ENCODE results near the gene APC2.
A peak's percentile ranks its signal among the peaks of the same experiment; 100 is the strongest.

APC2 gene

DNA sequence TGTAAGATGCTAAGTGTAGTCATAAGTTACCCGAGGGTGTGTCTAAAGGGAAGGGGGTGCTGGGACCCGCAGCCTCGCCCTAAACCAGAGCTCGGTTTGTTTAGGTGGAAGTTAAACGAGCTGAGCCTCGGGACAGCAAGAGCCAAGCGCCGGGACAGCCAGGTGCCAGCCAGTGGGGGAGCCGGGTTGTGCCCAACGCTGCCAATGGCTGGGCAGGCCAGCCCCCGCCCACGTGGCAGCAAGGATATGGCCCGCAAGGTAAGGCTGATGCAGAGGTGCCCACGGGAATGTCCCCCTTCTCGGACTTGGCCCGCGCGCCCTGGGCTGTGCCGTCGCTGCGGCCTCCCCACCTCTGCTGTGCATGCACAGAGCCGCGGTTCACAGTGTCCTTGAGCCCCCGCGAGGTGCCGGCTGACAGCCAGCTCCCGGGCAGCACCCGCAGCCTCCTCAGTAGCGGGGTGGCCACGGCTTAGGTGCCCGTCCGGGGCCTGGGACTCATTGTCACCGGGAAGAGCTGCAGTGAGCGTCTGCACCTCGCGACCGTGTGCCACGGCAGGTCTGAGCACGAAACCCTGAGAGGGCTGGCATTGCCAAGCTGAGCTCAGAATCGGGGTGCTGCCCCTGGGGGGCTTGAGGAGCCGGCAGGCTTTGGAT, 21.1 kb upstream of the APC2 start:
- no peak for DNase-seq (ENCODE audit: low read depth)

DNA sequence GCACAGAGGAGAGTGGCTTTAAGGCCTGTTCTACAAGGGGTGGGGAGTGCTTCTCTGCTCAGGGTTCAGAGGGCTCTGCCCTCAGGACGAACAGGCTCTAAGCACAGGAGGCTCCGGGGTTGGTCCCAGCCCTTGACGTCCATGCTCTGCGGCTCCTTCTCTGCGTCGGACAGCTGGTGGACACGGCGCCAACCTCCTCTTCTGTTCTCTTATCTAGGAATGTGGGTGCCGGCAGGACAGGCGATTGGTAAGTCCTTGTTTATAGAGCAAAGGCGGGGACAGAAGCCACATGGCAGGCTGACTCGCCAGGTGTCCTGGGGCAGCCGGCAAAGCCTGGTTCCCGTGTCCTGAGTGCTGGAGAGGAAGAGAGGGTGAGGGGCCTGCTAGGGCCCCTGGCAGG, 20.2 kb upstream of the APC2 start:
- no peak for DNase-seq (ENCODE audit: low read depth)

- no peak for DNase-seq (ENCODE audit: low read depth)
These were observed 19.7 kb upstream of the APC2 start for GRCh38 chr19:1430246-1430645.

DNA sequence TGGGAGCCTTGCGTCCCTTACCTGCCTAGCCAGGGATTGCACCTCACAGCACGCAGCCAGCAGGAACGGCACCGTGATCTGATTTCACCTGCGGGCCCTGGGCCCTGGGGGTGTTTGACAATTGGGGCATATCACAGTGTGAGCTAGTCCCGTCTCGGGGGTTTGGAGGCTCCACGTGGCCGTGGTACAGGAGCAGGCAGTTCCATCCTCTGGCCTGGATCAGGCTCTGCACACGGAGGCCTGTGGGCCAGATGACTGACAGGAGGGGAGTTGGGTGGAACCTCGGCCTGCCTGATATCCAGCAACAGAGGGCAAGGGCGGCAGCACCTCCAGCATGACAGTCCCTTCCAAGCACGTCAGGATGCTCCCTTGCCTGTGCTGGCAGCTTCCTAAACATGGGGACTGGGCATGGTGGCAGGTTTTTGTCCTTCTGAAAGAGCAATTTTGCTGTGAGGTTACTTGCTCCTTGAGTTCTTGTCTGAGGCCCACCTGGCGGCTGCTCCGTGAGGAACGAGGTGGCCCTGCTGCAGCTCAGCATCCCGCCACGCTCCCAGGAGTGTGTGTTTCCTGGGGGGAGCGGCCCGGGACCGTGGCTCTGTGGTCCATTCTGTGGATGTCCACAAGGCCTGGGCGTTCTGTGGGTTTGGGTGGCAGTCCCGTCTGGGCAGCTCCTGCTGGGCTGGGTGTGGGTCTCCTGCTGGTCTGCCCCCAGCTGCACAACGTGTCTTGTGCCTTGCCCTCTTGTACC, 18.0 kb upstream of the APC2 start:
- no peak for DNase-seq (ENCODE audit: low read depth)

GRCh38 chr19:1432507-1432887, 17.4 kb upstream of the APC2 start:
- no peak for DNase-seq (ENCODE audit: low read depth)

DNA sequence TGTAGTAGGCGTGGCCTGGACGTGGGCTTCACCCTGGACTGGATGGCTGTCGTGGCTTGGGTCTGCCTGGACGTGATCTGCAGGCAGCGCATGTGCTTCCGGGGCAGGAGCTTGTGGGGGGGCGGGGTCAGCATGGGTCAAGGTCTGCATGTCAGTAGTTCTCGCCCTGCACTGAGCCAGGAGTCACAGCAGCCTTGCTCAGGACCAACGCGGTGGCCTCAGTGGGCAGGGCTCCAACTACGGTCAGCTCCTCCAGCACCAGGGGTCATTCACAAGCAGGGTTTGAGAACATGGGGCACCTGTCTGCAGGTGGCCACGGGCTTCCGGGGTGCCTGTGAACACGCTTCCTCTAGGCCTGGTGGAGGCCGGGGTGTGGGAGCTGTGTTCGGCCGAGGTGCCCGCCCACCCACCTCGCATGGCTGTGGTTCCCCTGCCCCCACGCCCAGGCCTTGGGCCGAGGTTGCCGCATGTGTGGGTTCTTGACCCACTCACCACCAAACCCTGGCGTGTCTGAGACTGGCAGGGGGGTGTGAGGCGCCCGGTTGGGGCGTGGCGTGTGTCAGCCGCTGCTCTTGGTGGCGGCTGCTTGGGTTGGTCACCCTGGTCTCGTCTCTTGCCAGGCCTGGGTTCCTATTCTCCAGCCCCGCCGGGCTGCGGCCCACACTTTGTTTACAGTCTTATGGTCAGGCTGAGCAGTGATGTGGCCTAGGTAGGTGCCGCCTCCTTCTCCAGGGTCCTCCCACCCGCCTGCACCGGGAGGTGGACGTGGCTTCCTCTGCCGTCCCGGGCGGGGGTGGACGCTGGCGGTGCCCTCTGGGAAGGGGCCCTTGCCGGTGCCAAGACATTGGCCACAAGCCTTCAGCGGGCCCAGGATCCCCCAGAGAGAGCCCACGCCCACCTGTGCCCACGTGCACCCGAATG, 16.5 kb upstream of the APC2 start:
- DNase-seq (ENCODE audit: low read depth), result no peak

DNA sequence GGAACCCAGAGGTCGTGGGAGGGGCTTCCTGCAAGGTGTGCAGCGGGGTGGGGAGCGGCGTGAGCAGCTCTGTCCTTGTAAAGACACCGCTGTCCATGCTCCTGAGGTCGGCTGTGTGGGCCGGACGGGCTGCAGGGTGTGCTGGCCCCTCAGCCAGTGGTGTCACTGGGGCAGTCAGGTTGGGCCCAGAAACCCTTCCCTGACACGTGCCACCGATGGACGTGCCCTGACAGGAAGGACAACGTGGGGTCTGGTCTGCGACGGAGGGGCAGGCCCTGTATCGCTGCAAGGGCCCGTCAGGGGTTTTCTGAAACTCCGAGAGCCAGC, 15.9 kb upstream of the APC2 start:
- DNase-seq (ENCODE audit: low read depth), result no peak

DNA sequence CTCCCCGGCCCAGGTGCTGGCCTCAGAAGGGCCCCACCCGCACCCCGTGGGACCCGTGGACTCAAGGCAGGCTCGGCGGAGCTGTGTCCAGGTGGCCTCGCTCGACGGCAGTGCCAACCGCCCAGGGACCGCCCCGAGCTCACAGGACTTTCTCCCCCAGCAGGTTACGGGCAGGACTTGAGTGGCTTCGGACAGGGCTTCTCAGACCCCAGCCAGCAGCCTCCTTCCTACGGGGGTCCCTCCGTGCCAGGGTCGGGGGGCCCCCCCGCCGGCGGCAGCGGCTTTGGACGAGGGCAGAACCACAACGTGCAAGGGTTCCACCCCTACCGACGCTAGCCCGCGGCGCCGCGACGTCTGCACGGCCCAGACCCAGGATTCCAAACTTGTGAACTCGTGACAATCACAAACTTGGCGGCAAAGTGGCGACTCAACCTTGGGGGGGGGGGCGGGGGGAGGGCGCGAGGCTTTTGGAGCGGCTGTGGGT, 15.3 kb upstream of the APC2 start:
- DNase-seq (ENCODE audit: low read depth), result no peak

- DNase-seq (ENCODE audit: low read depth), result no peak
These were observed 14.4 kb upstream of the APC2 start for GRCh38 chr19:1435378-1435989.

DNA sequence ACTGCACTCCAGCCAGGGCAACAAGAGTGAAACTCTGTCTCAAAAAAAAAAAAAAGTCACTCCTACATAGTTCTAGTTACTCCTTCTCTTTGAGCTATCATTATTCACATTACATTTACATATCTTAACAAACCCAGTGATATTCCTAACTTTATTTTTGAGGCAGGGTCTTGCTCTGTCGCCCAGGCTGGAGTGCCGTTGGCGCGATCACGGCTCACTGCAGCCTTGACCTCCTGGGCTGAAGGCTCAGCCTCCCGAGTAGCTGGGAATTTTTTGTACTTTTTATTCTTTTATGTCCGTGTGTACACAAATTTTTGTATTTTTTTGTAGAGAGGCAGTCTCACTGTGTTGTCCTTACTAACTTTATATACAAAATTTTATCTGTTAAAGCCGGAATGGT, 12.3 kb upstream of the APC2 start:
- DNase-seq (ENCODE audit: low read depth), result no peak

GRCh38 chr19:1438035-1438932, 11.6 kb upstream of the APC2 start, which contains the start of gene RPS15:
RPS15 (plus strand) TSS chr19:1438396; CDS start chr19:1438426, 30 bp downstream.
- DNase-seq (ENCODE audit: low read depth), result peak; percentile 94

GRCh38 chr19:1438933-1439354, 11.0 kb upstream of the APC2 start:
- no peak for DNase-seq (ENCODE audit: low read depth)

DNA sequence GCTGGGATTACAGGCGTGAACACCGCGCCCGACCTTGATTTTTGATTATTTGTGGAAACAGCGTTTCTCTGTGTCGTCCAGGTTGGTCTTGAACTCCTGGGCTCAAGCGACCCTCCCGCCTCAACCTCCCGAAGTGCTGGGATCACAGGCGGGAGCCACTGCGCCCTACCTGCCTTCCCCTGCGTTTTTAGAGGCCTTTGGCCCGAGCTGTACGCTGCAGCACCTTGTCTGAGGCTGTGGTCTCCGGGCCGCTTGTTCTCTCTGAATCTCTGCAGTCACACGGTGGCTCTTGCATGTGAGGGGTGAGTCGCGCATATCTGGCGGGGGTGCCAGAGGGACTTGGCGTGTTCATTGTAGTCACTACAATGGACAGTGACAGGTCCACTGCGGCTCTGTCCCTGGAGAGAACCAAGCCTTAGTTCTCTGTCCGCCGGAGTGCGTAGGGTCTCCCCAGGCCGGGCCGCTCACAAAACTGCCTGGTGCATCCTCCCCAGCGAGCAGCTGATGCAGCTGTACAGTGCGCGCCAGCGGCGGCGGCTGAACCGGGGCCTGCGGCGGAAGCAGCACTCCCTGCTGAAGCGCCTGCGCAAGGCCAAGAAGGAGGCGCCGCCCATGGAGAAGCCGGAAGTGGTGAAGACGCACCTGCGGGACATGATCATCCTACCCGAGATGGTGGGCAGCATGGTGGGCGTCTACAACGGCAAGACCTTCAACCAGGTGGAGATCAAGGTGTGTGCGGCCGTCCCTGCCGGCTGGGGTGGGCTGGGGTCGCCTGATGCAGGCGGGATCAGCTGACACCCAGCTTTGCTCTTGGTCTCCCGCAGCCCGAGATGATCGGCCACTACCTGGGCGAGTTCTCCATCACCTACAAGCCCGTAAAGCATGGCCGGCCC, 10.2 kb upstream of the APC2 start:
- DNase-seq (ENCODE audit: low read depth), result peak; percentile 68

GRCh38 chr19:1440418-1440801, 9.5 kb upstream of the APC2 start:
- no peak for DNase-seq (ENCODE audit: low read depth)

GRCh38 chr19:1441022-1441426, 8.9 kb upstream of the APC2 start:
- DNase-seq (ENCODE audit: low read depth), result no peak

DNA sequence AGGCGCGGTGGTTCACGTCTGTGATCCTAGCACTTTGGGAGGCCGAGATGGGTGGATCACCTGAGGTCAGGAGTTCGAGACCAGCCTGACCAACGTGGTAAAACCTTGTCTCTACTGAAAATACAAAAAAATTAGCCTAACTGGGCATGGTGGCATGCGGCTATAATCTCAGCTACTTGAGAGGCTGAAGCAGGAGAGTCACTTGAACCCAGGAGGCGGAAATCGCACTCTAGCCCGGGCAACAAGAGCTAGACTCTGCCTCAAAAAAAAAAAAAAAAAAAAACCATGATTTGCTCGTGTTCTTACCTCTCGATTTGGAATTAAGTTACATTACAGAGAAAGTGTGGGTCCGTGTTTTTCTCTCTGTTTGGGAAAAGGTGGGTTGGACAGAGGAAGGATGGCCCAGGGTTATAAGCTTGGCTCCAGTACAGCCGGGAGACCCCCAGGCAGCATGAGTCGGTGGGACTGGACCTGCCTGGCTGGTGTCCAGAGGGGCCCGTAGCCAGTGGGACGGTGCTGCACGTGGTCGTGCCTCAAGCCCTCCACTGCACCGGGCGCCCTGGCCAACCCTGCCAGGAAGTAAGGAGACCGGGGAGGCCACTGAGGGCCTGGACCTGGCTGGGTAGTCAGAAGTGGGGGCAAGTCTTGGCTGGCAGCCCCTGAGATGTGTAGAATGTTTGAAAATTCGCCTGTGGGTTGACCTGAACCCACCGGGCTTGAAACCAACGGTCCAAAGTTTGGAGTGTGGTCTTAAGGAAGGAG, 8.1 kb upstream of the APC2 start:
- no peak for DNase-seq (ENCODE audit: low read depth)

GRCh38 chr19:1445185-1445931, 4.6 kb upstream of the APC2 start:
- peak; percentile 69 for DNase-seq (ENCODE audit: low read depth)

- DNase-seq (ENCODE audit: low read depth), result peak; percentile 40
These were observed 3.8 kb upstream of the APC2 start for GRCh38 chr19:1445932-1446712.
